GM06990 (cell line): ENCODE results near the gene ACOX1.

Experiments
- DNase-seq: peaks from one replicate; pipeline ENCODE4 v3.0.0-alpha.2; 2011; ENCODE audit not compliant: insufficient read length; ENCODE audit errors: extremely low read depth
- H3K27me3 ChIP-seq: replicated peaks from 2 replicates; pipeline ENCODE4 v1.6.0; 2011; ENCODE audit warnings: low read length; ENCODE audit not compliant: control insufficient read depth, insufficient read depth
- H3K36me3 ChIP-seq: 2 replicates; pipeline ENCODE4 v1.5.1; 2011; ENCODE audit warnings: low read length; ENCODE audit not compliant: control insufficient read depth, insufficient read depth
- H3K4me3 ChIP-seq: replicated peaks from 2 replicates; pipeline ENCODE4 v1.5.1; 2011; ENCODE audit warnings: low read depth, mild to moderate bottlenecking, control low read depth, low read length
- TF ChIP-seq, protein P1 (sequence below): IDR thresholded peaks from 2 replicates; pipeline ENCODE4 v1.5.1; 2011; ENCODE audit warnings: low read length, control low read depth, mild to moderate bottlenecking, inconsistent platforms; ENCODE audit not compliant: insufficient read depth, poor library complexity, severe bottlenecking

Gene ACOX1

DNA sequence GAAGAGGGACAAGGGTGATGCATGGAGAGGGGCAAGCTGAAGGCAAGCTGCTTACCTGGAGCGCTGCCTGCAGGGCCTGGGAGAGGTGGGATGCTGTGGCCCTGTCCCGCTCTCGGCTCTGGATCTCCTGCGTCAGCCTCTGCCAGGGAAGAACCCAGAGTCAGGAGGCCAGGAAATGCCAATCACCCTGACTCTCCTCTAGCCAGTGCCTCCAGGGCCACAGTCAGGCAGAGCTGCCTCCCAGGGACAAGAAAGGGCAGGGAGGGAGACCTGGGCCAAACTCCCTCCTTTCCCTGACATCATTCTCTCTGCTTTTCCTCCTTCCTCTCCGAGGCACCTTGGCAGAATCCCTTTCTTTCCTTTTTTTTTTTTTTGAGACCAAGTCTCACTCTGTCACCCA lies 33.0 kb upstream of the ACOX1 start:
- no peaks in the 10 kb centered on the region for H3K36me3 ChIP-seq
- DNase-seq, result no peak
- TF ChIP-seq, protein P1, sequence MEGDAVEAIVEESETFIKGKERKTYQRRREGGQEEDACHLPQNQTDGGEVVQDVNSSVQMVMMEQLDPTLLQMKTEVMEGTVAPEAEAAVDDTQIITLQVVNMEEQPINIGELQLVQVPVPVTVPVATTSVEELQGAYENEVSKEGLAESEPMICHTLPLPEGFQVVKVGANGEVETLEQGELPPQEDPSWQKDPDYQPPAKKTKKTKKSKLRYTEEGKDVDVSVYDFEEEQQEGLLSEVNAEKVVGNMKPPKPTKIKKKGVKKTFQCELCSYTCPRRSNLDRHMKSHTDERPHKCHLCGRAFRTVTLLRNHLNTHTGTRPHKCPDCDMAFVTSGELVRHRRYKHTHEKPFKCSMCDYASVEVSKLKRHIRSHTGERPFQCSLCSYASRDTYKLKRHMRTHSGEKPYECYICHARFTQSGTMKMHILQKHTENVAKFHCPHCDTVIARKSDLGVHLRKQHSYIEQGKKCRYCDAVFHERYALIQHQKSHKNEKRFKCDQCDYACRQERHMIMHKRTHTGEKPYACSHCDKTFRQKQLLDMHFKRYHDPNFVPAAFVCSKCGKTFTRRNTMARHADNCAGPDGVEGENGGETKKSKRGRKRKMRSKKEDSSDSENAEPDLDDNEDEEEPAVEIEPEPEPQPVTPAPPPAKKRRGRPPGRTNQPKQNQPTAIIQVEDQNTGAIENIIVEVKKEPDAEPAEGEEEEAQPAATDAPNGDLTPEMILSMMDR, result no peak
- H3K4me3 ChIP-seq, result no peak overlapping the region
- no peaks in the 10 kb centered on the region; the same call in 1 of the 2 replicates for H3K27me3 ChIP-seq

- TF ChIP-seq, protein P1, result no peak
- Histone ChIP-seq H3K36me3 (no peaks in the 10 kb centered on the region; the same call in 1 of the 2 replicates), H3K27me3 (no peaks in the 10 kb centered on the region; the same call in 1 of the 2 replicates), H3K4me3 (no peak overlapping the region)
- no peak for DNase-seq
These were observed 31.1 kb upstream of the ACOX1 start for GRCh38 chr17:76009969-76010661.

DNA sequence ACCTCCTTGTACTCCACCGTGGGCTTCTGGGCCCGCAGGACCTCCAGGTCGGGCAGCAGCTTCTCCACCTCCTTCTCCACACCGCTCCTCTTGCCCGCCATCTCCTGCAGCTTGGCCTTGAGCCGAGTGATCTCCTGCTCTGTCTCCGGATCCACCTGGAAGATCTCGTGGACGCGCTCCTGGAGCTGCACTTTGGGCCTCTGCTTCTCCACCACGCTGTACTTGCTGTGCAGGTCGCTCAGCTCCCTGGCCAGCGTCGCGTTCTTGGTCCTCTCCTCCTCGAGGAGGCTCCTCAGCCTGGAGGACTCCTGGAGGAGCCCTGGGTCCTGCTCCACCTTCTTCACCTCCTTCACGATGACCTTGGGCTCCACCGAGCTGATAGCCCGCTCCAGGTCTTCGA lies 30.5 kb upstream of the ACOX1 start:
- TF ChIP-seq, protein P1, result no peak
- no peak overlapping the region for H3K4me3 ChIP-seq
- peaks cover 3% of the 10 kb centered on the region for H3K36me3 ChIP-seq
- H3K27me3 ChIP-seq, result no peaks in the 10 kb centered on the region; the same call in 1 of the 2 replicates
- no peak for DNase-seq

DNA sequence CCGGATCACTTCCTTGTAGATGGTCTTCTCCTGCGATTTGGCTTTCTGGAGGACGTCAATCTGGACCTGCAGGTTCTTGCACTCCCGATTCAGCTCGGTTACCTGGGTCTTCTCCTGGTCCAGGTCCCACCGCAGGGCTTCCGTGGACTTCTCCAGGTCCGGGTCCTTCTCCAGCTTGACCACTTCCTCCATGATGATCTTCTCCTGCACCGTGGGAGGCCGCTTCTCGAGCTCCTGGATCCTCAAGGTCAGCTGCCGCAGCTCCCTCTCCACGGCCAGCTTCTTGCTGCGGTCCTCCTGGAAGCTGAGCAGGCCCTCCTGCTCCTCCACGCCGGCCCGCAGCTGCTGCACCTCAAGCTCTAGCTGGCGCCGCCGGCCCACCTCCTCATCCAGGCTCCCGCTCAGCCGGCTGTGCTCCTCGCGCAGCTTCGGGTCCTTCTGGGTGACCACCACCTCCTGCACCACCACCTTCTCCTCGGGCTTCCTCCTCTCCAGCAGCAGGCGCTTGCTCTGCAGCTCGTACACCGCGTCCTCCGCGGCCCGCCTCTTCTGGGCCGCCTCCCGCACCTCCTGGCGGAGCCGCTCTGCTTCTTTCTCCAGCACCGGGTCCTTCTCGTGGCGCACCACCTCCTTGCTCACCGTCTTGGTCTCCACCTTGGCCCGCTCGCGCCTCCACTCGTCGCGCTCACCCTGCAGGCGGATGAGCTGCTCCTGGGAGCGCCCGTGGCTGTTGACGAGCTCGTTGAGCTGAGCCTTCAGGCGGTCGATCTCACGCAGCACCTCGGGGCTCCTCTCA lies 29.9 kb upstream of the ACOX1 start:
- Histone ChIP-seq H3K27me3 (no peaks in the 10 kb centered on the region; the same call in 1 of the 2 replicates), H3K36me3 (peaks cover 3% of the 10 kb centered on the region), H3K4me3 (no peak overlapping the region)
- TF ChIP-seq, protein P1, result no peak
- DNase-seq, result no peak

DNA sequence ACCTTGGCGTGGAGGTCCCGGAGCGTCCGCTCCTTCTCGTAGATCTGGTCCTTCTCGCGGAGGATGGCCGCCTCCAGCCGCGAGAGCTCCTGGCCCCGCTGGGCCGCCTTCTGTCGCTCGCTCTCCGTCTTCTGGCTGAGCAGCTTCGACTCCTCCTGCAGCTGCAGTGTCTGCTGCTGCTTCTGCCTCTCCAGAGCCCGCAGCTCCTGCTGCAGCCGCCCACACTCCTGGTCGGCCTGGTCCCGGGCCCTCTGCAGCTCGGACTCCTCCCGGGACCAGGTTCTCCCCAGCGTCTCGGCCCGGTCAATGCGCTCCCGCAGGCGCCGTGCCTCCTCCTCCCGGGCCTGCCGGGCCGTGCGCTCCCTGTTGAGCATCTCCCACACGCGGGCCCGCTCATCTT lies 29.2 kb upstream of the ACOX1 start:
- no peak for DNase-seq
- TF ChIP-seq, protein P1, result no peak
- no peak overlapping the region for H3K4me3 ChIP-seq
- H3K36me3 ChIP-seq, result peaks cover 3% of the 10 kb centered on the region
- no peaks in the 10 kb centered on the region; the same call in 1 of the 2 replicates for H3K27me3 ChIP-seq
